MCF 10A (cell line): Measurements from ENCODE around the gene IL17REL. TPM values are rescaled to one million over a fixed set of nuclear protein-coding genes. Genes with fewer than 3 reads are reported as not detected.

ENCODE experiments used
- BruUV-seq: library from RNA; stranded (reverse); fragments of 400-500 nt; replicated peaks from 2 replicates; lab custom pipeline; 2021; lab: Mats Ljungman, UMichigan
- CTCF ChIA-PET: fragments of 300-600 bp; sonication (Branson Sonifier 250); formaldehyde crosslinking; extraction: SDS; loops from one replicate; lab custom pipeline; 2021; ENCODE audit warnings: antibody characterized with exemption, inconsistent platforms; lab: Yijun Ruan, JAX
- POLR2A ChIA-PET: fragments of 300-600, 350-650 bp; sonication (Branson Sonifier 250); formaldehyde crosslinking; extraction: SDS; loops from one replicate; lab custom pipeline; 2020; ENCODE audit warnings: antibody characterized with exemption, inconsistent platforms; lab: Yijun Ruan, JAX
- DNase-seq: peaks from one replicate; pipeline ENCODE4 v3.0.0-alpha.2; 2018; ENCODE audit not compliant: unreplicated experiment
- H3K27ac Mint-ChIP-seq: one replicate; pipeline ENCODE4 v1.8.0; 2022; ENCODE audit warnings: mild to moderate bottlenecking, low read depth, mixed read lengths; ENCODE audit not compliant: unreplicated experiment
- H3K27me3 Mint-ChIP-seq: one replicate; pipeline ENCODE4 v1.8.0; 2022; ENCODE audit warnings: mixed read lengths; ENCODE audit not compliant: insufficient read depth, unreplicated experiment
- H3K36me3 Mint-ChIP-seq: one replicate; pipeline ENCODE4 v1.8.0; 2022; ENCODE audit warnings: mild to moderate bottlenecking, moderate library complexity, mixed read lengths; ENCODE audit not compliant: insufficient read depth, unreplicated experiment
- H3K4me1 Mint-ChIP-seq: one replicate; pipeline ENCODE4 v1.8.0; 2022; ENCODE audit warnings: mixed read lengths; ENCODE audit not compliant: insufficient read depth, unreplicated experiment
- H3K4me3 Mint-ChIP-seq: one replicate; pipeline ENCODE4 v1.8.0; 2022; ENCODE audit warnings: mild to moderate bottlenecking, moderate library complexity, mixed read lengths; ENCODE audit not compliant: unreplicated experiment
- H3K9me3 Mint-ChIP-seq: one replicate; pipeline ENCODE4 v1.8.0; 2022; ENCODE audit warnings: mixed read lengths; ENCODE audit not compliant: unreplicated experiment
- CTCF ChIP-seq: fragments of 200-600 bp; IDR thresholded peaks from one replicate; pipeline ENCODE4 v1.8.0; 2022; ENCODE audit warnings: antibody characterized with exemption, mild to moderate bottlenecking; ENCODE audit not compliant: unreplicated experiment
- intact Hi-C: fragments of 100-400 bp; cut with micrococcal nuclease; formaldehyde crosslinking; loops from 2 replicates; pipeline ENCODE4 v1.14.1; 2022
- total RNA-seq: library from RNA; stranded (reverse); gene quantifications from 2 replicates; pipeline ENCODE4 v1.2.3, GENCODE V29; 2022

The IL17REL gene
- total RNA-seq, 1 experiment from 2014 or later, result not detected

GRCh38 chr22:49979587-49980264 lies 32.8 kb downstream of the IL17REL start:
- ChIA-PET POLR2A (no interaction called here), CTCF (interaction anchor here (0.6 kb wide), 1 partner anchor 93 kb away, joined by 3 read pairs; no protein-coding TSS in a partner anchor)
- no TSS peak for BruUV-seq
- H3K9me3 Mint-ChIP-seq, result peaks cover 13% of the 10 kb centered on the region
- H3K4me3 Mint-ChIP-seq, result no peak overlapping the region
- H3K27ac Mint-ChIP-seq, result no peak overlapping the region
- intact Hi-C loops, result no loop called here
- peaks cover 17% of the 10 kb centered on the region for H3K36me3 Mint-ChIP-seq
- peak; percentile 43 for TF ChIP-seq CTCF
- peaks cover 3% of the 10 kb centered on the region for H3K27me3 Mint-ChIP-seq
- peak; percentile 66 for DNase-seq
- H3K4me1 Mint-ChIP-seq, result peaks cover 6% of the 10 kb centered on the region

GRCh38 chr22:49977578-49977977 lies 35.0 kb downstream of the IL17REL start:
- no peak overlapping the region for H3K27ac Mint-ChIP-seq
- TF ChIP-seq CTCF, result no peak
- peaks cover 12% of the 10 kb centered on the region for H3K9me3 Mint-ChIP-seq
- H3K27me3 Mint-ChIP-seq, result no peaks in the 10 kb centered on the region
- CTCF ChIA-PET, result interaction anchor here (1.1 kb wide), 1 partner anchor 50 kb away, joined by 3 read pairs; no protein-coding TSS in a partner anchor
- H3K4me1 Mint-ChIP-seq, result peaks cover 6% of the 10 kb centered on the region
- BruUV-seq, result no TSS peak
- intact Hi-C loops, result no loop called here
- peaks cover 17% of the 10 kb centered on the region for H3K36me3 Mint-ChIP-seq
- no peak for DNase-seq
- H3K4me3 Mint-ChIP-seq, result no peak overlapping the region
- POLR2A ChIA-PET, result interaction anchor here (0.6 kb wide), 1 partner anchor 36 kb away, joined by 3 read pairs; no protein-coding TSS in a partner anchor

- DNase-seq, result no peak
- H3K4me3 Mint-ChIP-seq, result no peak overlapping the region
- H3K36me3 Mint-ChIP-seq, result peaks cover 17% of the 10 kb centered on the region
- BruUV-seq, result no TSS peak
- ChIA-PET CTCF (interaction anchor here (1.1 kb wide), 1 partner anchor 51 kb away, joined by 3 read pairs; no protein-coding TSS in a partner anchor), POLR2A (interaction anchor here (0.6 to 0.8 kb wide), 2 partner anchors 29 to 37 kb away, joined by 3 to 7 read pairs; no protein-coding TSS in a partner anchor)
- no peak overlapping the region for H3K27ac Mint-ChIP-seq
- no peaks in the 10 kb centered on the region for H3K27me3 Mint-ChIP-seq
- peaks cover 12% of the 10 kb centered on the region for H3K9me3 Mint-ChIP-seq
- no peak for TF ChIP-seq CTCF
- intact Hi-C loops, result no loop called here
- peaks cover 6% of the 10 kb centered on the region for H3K4me1 Mint-ChIP-seq
Observed at GRCh38 chr22:49976439-49977175, 36.0 kb downstream of the IL17REL start.
